Muscle of arm (tissue), 12 donors: Measurements from ENCODE around the gene ADGRD1. TPM values are rescaled to one million over a fixed set of nuclear protein-coding genes. Genes with fewer than 3 reads are reported as not detected.
A peak's percentile ranks its signal among the peaks of the same experiment; 100 is the strongest.

Source experiments
- DNase-seq: peaks from one replicate; pipeline ENCODE4 v3.0.0-alpha.2; 2013
- polyA plus RNA-seq, 12 donors: library from polyadenylated mRNA; unstranded; fragments of 120-200 nt; gene quantifications; one replicate each; pipeline ENCODE4 v1.2.1, GENCODE V29; 2013; ENCODE audit not compliant: insufficient read length in 12 of 12

ADGRD1 gene
- polyA plus RNA-seq, 12 donors: 5.5 to 37.3 (median 11.8) TPM; not detected in 1

DNA sequence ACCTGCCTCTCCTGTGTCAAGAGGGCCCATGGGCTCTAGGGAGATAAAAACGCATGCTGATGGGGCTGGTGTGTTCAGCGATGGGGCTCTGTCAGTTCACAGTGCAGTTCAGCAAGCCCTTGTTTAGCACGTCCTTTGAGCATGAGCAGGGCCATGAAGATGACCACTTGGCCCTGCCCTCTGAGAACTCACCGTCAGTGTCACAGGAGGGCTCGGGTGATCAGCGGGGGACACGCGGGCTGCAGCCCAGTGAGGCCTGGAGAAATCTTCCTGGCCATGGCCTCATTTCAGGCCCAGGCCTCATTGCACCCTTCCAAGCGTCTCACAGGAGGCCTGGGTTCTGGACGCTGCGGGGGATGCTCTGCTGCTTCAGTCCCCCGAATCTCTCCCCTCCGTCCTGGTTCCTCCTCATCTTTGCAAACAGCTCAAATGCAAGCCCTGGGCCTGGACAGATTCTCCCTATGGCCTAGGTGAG is 181.6 kb downstream of the ADGRD1 start:
- no peak for DNase-seq

DNA sequence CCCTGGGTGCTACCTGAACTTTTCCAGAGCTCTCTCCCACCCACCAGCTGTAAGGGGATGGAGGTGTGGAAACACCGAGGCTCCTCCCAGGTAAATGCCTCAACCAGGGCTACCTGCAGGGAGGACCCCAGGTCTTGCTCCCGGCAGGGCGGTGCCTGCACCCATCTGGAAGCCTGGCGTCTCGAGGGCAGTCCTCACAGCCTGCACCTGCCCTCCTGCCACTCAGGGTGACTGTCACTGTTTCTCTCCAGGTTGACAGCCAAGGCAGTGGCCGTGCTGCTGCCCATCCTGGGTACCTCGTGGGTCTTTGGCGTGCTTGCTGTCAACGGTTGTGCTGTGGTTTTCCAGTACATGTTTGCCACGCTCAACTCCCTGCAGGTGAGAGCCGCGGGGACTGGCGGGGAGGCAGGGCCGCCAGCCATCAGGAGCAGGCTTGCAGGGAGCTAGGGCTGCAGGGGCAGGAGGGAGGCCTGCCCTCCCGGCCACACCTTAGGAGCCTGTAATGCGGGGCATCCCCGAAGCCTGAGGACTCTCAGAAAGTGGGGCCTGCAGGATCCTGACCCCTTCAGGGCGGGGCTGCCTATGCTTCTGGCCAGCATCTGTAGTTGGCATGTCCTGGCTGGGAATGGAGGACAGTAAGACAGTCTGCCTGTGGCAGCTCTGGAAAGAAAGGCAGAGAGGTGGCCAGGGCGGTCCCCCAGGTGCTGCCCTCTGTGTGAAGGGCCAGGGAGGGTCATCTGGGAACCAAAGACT is 182.3 kb downstream of the ADGRD1 start:
- no peak for DNase-seq

DNA sequence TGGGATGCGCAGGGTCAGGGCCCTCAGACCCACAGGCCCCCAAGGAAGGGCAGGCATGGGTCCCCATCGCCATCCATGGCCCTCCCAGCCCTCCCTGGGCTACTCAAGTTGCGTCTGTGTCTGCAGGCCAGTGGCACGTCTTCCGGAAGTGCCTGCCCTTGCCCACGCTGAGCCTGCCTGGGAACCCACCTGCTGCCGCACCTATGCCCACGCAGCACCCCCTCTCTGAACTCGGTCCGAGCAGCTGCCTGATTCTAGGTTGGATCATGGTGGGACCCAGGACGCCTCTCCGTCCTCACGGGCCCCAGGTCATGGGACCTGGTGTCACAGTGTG is 182.8 kb downstream of the ADGRD1 start:
- no peak for DNase-seq

DNA sequence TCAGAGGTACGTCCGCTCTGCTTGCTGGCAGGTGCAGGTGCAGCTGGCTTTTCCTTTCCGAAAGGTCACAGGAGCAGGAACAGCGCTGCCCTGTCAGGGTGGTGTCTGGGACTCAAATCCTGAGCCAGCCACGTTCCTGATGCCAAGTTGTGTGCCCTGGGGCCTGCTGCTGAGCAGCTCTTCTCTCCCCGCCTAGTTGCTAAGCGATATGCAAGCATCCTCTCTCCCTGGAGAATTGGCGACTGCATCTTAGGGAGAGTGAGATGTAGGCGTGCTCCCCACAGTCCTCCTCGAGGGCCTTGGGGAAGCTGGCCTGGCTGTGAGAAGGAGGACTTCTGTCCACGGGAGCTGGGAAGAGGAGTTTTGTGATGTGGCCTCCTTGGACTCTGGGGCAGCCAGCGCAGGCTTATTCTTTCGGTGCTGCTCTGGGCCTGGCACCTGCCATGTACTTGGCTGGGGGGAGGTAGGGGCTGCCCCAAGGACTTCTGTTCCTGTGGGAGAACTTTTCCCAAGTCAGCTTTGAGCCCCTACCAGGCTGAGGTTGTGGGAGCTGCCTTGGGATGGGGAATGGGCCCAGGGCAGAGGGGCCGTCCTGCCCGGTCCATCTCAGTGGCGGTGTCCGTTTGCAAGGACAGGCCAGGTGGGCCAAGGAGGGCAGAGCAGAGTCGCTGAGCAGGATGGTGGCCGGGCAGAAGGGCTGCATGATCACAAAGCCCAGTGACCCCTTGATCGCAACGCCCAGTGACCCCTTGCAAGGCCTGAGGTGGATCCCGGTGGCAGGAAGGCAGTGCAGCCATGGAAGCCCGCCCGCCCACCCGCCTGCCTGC is 183.5 kb downstream of the ADGRD1 start:
- DNase-seq: no peak

DNA sequence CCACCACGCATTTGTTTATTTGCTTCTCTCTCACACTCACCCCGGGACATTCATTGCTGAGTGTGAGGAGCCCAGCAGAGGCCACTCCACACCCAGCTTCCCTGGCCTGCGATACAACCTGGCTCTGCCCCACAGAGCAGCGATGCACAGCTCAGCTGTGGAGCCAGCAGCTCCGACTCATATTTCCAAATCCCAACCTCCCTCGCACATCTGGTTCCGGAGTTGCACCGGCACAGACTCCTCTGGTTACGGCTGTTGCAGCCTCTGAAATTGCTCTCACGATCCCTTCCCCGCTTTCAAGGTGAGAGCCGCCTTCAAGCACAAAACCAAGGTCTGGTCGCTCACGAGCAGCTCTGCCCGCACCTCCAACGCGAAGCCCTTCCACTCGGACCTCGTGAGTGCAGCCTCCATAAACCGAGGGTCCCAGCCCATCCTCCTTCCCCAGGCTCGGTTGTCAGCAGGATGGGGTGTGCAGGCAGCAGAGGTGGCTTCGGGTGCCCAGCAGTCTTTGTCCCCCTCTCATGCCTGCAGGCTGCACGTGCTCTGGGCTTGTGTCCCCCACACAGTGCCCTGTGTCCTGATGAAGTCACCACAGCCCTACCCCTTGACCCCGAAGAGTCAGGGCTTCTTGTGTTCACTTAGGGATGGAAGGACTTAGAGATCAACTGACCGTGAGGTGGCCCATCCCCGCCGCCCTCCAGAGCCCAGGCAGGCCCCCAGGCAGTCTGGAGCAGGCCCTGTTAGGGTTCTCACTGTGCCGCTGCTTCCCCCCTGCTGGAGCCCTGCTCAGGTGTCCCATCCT is 184.3 kb downstream of the ADGRD1 start:
- DNase-seq: peak; percentile 49

DNA sequence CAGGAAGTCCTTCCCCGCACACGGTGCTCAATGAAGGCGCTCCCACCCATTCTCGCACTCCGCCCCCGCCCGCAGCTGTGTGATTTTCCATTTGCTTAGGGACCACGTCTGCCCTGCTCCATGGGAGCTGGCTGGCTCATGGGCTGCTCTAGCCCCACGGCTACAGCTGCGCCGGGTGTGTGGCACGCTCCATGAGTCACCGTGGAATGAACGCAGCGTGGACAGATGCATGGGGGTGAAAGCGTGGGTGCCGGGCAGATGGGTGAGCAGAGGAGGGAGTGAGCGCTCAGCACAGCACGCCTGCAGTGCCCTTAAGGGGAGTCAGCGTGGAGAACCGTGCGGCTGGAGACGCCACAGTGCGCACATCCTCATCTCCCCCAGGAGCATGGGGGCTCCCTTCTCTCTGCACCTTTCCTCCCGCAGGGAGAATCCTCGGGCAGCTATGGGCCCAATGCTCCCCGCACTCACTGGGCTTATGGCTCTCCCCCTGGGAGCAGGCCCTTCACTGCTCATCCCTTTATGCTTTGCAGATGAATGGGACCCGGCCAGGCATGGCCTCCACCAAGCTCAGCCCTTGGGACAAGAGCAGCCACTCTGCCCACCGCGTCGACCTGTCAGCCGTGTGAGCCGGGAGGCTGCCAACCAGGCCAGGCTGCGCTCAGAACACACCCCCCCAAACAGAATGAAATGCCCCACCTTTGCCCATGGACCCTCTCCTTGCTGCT is 185.1 kb downstream of the ADGRD1 start:
- no peak for DNase-seq

DNA sequence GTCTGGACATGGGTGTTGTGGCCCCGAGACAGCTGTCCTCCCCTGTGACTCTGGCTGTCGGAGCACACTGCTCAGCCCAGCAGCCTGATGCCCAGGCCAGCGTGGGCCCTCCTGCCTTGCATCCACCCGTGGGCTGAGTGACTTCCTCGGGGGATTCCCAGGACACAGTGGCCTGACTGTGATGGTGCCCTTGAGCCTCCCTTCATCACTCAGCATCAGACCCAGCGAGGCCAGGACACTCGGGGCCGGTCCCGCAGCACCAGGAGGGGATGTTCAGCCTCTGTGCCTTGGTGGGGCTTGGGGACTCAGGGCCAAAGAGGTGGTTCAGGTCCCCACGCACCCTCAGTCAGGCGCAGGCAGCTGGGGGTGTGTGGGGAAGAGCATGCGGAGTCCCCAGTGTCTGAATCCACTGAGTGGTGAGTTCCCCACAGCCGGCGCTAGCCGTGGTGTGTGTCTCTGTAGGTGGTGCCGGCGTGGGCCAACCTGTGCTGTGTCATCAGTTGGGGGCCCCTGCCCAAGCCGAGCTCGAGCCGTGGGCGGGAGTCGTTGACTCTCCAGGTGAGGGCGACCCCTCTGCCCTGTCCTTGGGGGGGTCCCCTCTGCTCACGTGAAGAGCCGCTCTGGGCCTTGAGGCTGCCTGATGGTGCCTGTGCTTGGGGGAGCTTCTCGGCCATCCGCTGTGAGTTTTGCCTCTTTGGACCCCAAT is 185.8 kb downstream of the ADGRD1 start:
- no peak for DNase-seq

DNA sequence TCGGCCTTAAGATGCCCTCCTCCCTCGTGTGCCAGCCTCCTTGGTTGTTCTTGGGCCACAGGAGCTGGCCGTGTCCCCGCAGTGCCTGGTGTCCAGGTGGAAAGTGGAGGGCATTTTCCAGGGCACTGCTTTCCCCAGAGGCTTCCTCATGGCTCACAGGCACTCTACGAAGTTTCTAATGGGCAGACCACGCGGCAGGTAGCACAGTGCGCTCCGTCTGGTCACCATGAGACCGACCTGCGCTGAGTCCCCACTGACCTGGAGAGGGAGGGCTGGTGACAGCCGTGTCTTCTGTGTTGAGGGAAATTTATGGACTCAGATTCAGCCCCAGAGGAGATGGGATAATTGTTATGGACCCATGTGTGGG is 186.3 kb downstream of the ADGRD1 start:
- DNase-seq: no peak

DNA sequence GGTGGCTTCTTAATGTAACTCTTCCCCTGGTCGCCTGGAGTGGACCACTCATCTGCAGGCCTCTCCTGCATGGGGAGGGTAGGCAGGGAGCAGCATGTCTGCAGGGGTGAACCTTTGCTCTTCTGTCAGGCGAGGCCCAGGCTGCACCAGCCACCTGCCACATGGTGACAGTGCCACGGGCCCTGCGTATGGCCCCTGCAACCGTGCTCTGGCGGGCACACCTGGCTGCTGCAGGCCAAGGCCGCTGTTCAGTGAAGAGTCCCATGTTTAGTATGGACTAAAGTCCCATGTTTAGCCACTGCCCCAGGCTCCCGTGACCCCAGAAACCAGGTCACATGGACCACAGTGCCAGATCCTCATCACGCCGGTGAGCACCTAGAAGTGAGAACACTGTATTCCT is 187.0 kb downstream of the ADGRD1 start:
- no peak for DNase-seq

DNA sequence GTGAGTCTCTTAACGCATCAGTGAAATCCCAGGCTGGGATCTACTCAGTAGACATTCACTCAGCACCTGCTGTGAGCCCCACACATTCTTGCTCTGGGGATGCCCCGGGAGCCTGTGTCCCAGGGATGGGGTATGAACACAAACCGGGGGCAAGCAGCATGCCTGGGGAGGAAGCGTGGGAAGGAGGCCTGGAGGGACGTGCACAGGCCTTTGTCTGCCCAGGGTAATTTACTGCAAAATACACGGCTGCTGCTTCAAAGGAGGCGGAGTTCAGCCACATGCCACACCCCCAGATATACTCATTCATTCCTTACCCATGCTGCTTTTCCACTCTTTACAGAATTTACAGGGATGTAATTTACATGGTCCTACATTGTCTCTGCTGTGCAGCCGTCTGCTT is 187.8 kb downstream of the ADGRD1 start:
- no peak for DNase-seq

DNA sequence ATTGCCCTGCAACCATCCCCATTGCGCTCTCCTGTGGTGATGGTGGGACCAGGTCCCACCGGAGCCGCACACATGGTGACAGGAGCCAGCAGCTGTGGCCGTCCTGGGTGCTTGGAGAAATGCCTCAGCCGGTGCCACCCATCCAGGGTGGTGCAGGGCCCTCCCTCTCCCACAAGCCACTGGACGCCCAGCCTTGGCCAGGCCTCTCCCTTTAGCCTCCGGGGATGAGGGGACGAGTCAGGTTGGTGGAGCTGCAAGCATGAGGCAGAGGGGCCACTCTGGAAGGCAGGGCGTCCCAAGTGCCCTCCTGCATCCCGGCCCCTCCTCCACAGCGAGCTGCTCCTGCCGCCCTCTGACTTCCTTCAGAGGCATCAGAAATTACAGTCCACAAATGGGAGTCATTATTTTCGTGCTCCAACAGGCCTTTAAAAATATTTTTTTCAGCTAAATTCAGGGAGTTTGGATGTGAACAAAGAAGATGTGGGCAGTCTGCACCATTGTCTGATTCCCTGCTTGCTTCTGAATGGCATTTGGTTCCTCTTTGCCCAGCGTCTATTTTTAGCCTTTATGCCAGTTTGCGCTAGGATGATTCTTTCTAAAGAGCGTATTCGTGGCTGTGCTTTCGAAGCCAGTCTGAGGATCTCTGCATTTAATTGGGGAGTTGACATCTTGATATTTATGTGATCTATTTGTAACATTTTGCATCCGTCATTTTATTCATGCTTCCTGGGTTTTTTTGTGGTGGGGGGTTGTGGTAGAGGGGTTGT is 189.4 kb downstream of the ADGRD1 start:
- no peak for DNase-seq

DNA sequence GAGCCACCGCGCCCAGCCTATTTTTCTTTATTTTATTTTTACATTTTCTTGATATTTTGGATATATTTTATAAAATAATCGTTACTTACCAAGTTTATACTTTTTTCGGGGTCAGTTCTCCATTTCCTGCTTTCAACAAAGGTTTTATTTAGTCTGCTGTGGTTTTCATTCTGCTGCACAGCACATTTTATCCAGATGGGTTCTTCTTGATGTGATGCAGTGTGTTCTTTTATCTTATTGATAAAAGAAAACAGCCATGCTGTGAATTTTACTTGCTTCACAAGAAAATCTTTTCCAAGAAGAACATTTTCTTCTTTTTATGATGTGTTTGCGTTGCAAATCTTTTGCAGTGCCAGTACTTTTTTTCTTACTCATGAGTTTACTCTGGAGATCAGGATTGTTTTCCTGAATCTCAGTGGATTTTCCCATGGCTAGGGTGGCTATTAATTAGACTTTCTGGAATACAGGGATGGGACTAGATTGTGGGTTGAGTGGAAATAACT is 192.5 kb downstream of the ADGRD1 start:
- DNase-seq: no peak

DNA sequence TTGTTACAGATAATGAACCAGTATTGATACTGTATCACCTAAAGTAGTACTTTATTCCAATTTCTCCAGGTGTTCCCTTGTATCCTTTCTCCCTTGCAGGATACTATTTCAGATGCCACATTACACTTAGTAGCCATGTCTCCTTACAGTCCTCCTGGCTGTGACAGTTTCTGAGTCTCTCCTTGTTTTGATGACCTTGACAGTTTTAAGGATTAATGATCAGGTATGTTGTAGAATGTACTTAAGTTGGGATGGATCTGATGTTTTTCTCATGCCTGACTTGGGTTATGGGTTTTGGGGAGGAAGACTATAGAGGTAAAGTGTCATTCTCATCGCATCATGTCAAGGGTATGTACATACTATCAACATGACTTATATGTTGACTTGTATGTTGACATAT is 193.6 kb downstream of the ADGRD1 start:
- DNase-seq: no peak

DNA sequence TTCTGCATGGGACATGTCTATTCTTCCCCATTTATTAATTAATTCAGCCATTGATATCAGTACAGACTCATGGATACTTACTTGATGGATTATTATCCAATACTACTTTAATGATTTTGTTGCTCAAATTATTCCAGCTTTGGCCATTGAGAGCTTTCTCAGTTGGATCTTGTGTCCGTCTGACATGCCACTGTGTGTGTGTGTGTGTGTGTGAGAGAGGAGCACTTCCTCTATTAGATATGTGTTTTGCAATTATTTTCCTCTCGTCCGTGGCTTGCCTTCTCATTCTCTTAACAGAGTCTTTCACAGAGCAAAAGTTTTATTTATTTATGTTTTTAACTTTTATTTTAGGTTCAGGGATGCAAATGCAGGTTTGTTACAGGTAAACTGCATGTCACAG is 194.2 kb downstream of the ADGRD1 start:
- no peak for DNase-seq

DNA sequence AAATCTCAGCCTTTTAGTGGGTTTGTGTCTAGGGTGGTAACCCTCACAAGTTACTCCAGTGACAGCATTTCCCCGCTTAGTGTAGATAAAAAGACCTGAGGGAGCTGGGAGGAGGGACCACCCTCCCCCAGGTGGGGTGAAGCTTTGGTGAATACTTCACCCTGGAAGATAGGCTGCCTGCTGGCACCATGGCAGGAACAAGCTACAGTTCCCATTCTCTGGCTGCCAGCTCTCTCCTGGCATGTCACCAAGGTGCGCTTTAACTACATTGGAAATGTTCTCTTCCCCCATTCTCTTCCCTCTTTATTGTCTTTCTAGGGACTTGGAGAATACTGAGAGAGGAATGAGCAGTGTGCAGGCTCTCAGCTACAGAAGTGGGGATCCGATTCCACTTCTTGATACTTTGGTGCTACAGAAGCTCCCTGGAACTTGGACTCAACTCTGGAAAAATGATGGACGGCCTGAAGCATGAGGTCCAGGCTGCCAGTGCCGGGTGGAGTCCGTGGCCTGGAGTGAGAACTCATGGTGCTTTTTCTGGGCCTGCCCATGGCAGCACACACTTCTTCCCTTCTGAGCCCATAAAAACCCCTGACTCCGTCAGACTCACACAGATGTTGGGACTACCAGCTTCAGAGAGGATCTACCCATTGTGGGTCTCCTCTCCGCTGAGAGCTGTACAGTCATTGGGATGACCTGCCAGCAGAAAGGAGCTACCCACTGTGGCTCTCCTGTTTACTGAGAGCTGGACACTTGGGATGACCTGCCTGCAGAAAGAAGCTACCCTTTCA is 198.0 kb downstream of the ADGRD1 start:
- DNase-seq: no peak

DNA sequence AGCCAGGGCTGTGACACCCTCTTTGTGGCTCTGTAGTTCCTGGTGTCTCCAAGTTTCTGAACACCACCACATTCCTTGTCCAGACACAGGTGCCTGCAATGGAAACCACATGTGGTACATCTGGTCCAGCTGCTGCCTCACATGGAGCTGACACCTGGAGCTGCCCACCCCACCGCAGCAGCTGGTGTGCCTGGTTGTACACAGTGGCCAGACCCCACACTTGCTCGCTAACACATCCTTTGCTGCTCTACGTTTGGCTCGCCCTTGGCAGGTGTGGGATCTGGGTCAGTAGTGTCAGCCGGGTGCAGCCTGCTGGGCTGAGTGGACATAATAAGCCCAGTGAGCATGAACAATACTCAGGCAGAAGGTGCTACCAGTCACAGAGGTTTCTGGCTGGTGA is 198.9 kb downstream of the ADGRD1 start:
- no peak for DNase-seq

DNA sequence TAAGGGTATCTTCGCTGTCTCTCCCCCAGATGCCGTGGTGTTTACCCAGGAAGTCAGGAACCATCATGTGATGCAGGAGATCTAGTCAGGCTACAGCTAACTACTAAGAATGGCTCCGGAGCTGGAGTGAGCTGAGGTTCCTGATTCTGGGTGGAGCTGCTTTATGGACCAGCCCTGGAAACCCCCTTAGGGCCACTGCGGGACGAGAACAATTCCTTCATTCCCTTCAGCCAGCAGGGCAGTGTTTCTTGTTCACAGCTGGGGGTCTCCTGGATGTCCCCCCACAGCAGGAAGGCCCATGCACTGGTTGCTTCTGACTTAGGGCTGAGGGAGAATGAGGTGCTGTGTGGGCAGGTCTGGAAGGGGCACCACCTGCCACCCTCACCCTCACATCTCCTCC is 199.3 kb downstream of the ADGRD1 start:
- no peak for DNase-seq

DNA sequence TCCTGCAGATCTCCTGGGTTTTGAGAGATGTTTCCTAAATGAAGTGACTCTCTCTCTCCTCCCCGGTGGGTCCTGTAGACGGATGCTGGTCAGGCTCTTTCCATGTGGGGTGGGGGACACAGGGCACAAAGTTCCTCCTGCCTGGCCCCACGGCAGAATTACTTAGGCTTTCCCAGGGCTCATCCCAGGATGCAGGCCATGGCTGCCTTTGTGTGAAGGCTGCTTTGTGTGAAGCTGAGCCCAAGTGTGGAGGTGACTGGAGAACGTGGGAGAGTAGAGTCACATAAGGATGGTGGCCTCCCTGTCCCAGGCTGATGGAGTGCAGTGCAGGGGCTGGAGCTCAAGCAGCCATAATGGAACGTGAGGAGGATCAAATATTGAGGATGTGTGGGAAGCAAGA is 200.2 kb downstream of the ADGRD1 start:
- no peak for DNase-seq

DNA sequence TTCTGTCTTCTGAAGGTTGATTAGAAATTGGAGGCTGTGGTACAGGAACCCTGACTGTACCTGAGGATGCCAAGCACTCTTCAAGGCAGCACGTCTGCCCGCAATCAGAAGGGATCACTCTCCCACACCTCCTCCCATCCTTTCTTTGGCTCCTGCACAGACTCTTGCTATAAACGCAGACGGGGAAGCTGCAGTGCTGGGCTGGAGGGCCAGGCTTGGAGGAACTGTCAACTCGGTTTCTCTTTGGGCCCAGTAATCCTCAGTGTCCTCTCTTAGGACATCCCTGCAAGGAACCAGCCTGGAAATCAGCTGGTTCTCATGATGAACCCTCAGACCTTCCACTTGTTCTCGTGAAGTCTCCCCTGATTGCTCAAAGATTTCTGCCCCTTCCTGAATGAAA is 201.4 kb downstream of the ADGRD1 start:
- DNase-seq: no peak
